Suprapubic skin (tissue), 4 donors: ENCODE data around the gene AP3B2. TPM values are rescaled to one million over a fixed set of nuclear protein-coding genes. Genes with fewer than 3 reads are reported as not detected.

Experiments
- DNase-seq, 2 donors: peaks; one replicate each; pipeline ENCODE4 v3.0.0-alpha.2; 2019; ENCODE audit warnings: low spot score in 2 of 2
- H3K27ac ChIP-seq: fragments of 200-600 bp; sonication (generic); one replicate; pipeline ENCODE4 v1.5.1; 2019
- H3K27me3 ChIP-seq: fragments of 200-600 bp; sonication (generic); one replicate; pipeline ENCODE4 v1.5.1; 2019
- H3K36me3 ChIP-seq: fragments of 200-600 bp; sonication (generic); one replicate; pipeline ENCODE4 v1.5.1; 2019
- H3K4me1 ChIP-seq: fragments of 200-600 bp; sonication (generic); one replicate; pipeline ENCODE4 v1.5.1; 2019
- H3K4me3 ChIP-seq: fragments of 200-600 bp; sonication (generic); one replicate; pipeline ENCODE4 v1.5.1; 2019; ENCODE audit warnings: mild to moderate bottlenecking
- H3K9me3 ChIP-seq: fragments of 200-600 bp; sonication (generic); one replicate; pipeline ENCODE4 v1.5.1; 2019
- EP300 ChIP-seq: sonication (generic); formaldehyde crosslinking; IDR thresholded peaks from one replicate; pipeline ENCODE4 v1.6.1; 2017; ENCODE audit warnings: antibody characterized with exemption
- POLR2A ChIP-seq, 2 donors: fragments of 450-650 bp; IDR thresholded peaks; one replicate each; pipeline ENCODE4 v1.6.1; 2017; ENCODE audit warnings: antibody characterized with exemption in 2 of 2, mild to moderate bottlenecking in 2 of 2, moderate library complexity in 2 of 2
- POLR2AphosphoS5 ChIP-seq, 3 donors: sonication (generic); formaldehyde crosslinking; IDR thresholded peaks; one replicate each; pipeline ENCODE4 v1.6.1; 2017; ENCODE audit warnings: antibody characterized with exemption in 3 of 3
- WGBS: methylation state at CpG from one replicate; pipeline ENCODE4 v1.1.5; 2018; 5-methylcytosine and 5-hydroxymethylcytosine counted together
- total RNA-seq, 4 donors: library from RNA; depleted of rRNA; stranded (reverse); fragments of >200 nt; gene quantifications; one replicate each; pipeline ENCODE4 v1.1.0, GENCODE V29; 2016
- TF ChIP-seq, protein P1 (sequence below), 2 donors: fragments of 200-600 bp in 1 of 2; fragments of 450-650 bp in 1 of 2; sonication (generic) in 1 of 2; IDR thresholded peaks; one replicate each; pipeline ENCODE4 v1.5.1; 2016 to 2019; ENCODE audit warnings: antibody characterized with exemption in 2 of 2, mild to moderate bottlenecking in 1 of 2, moderate library complexity in 1 of 2

AP3B2 gene
- total RNA-seq, 4 donors from 2014 or later, result 1.4 to 4.4 (median 2.8) TPM

DNA sequence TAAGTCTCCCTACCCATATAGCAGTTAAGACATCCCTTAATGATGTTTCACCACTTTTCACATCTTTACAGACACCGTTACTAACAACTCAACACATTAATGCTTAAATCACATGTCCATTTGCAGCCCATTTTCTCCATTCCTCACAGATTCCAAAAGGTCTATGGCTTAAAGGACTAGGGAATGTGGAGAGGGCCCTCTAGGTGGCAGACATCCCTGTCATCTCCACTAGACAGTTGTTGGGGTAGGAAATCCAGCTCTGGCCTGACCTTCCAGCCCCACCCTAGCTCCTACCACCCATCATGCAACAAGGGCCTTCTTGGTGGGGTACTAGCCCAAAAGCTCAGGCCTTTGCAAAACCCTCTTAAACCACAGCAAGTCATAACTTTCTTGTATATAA is 87.7 kb downstream of the AP3B2 start:
- WGBS, result 79% methylated on average over 1 of the region's 1 CpG
- TF ChIP-seq, protein P1, sequence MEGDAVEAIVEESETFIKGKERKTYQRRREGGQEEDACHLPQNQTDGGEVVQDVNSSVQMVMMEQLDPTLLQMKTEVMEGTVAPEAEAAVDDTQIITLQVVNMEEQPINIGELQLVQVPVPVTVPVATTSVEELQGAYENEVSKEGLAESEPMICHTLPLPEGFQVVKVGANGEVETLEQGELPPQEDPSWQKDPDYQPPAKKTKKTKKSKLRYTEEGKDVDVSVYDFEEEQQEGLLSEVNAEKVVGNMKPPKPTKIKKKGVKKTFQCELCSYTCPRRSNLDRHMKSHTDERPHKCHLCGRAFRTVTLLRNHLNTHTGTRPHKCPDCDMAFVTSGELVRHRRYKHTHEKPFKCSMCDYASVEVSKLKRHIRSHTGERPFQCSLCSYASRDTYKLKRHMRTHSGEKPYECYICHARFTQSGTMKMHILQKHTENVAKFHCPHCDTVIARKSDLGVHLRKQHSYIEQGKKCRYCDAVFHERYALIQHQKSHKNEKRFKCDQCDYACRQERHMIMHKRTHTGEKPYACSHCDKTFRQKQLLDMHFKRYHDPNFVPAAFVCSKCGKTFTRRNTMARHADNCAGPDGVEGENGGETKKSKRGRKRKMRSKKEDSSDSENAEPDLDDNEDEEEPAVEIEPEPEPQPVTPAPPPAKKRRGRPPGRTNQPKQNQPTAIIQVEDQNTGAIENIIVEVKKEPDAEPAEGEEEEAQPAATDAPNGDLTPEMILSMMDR (IDR thresholded peaks at IDR 0.05), result no peak
- Histone ChIP-seq H3K4me3 (no peak overlapping the region), H3K4me1 (no peaks in the 10 kb centered on the region), H3K36me3 (no peaks in the 10 kb centered on the region), H3K27me3 (no peaks in the 10 kb centered on the region), H3K9me3 (no peaks in the 10 kb centered on the region), H3K27ac (no peak overlapping the region)
- DNase-seq, result no peak

- Histone ChIP-seq H3K27me3 (no peaks in the 10 kb centered on the region), H3K4me3 (no peak overlapping the region), H3K27ac (no peak overlapping the region), H3K9me3 (no peaks in the 10 kb centered on the region), H3K36me3 (no peaks in the 10 kb centered on the region), H3K4me1 (no peaks in the 10 kb centered on the region)
- 50% methylated on average over 4 of the region's 12 CpGs for WGBS
- TF ChIP-seq EP300 (no peak), POLR2AphosphoS5 (IDR thresholded peaks at IDR 0.05) (no peak)
- TF ChIP-seq, protein P1 (IDR thresholded peaks at IDR 0.05), result no peak
- DNase-seq, result peak in 1 of 2 donors; percentile 69
Observed at GRCh38 chr15:82613747-82614146, 95.9 kb downstream of the AP3B2 start.

GRCh38 chr15:82611348-82611747 is 98.3 kb downstream of the AP3B2 start:
- H3K27ac ChIP-seq, result no peak overlapping the region
- WGBS, result 92% methylated on average over 4 of the region's 4 CpGs
- no peaks in the 10 kb centered on the region for H3K4me1 ChIP-seq
- no peaks in the 10 kb centered on the region for H3K9me3 ChIP-seq
- H3K4me3 ChIP-seq, result no peak overlapping the region
- no peak for DNase-seq
- TF ChIP-seq POLR2A (IDR thresholded peaks at IDR 0.05), result no peak
- TF ChIP-seq, protein P1 (IDR thresholded peaks at IDR 0.05), result no peak
- no peak for TF ChIP-seq POLR2AphosphoS5 (IDR thresholded peaks at IDR 0.05)
- no peak for TF ChIP-seq EP300
- H3K36me3 ChIP-seq, result no peaks in the 10 kb centered on the region
- no peaks in the 10 kb centered on the region for H3K27me3 ChIP-seq

Other genes starting within 250 kb of the AP3B2 start
- 1,000 to 10,000 TPM; 1,246 to 3,036 (median 2,993) TPM for gene RPS17, start 169.4 kb downstream of the AP3B2 start, total RNA-seq
- 1 to 10 TPM in 3 of 4 donors, under 1 TPM in 1; 0.97 to 5.2 (median 2.5) TPM for gene CPEB1, start 62.5 kb downstream of the AP3B2 start, total RNA-seq
- under 1 TPM in 1 of 4 donors, not detected in 3; 0.40 TPM for gene FSD2, start 96.2 kb upstream of the AP3B2 start, total RNA-seq
- 10 to 100 TPM in 3 of 4 donors, 1 to 10 TPM in 1; 8.1 to 15.9 (median 10.4) TPM for gene WHAMM, start 99.8 kb upstream of the AP3B2 start, total RNA-seq
- 100 to 1,000 TPM in 2 of 4 donors, 10 to 100 TPM in 2; 81.4 to 120 (median 99.2) TPM for gene HOMER2, start 242.8 kb upstream of the AP3B2 start, total RNA-seq